CD4-positive, alpha-beta T cell treated with Interleukin-12 subunit alpha and Interleukin-12 subunit beta, for 1 hour (primary cell): Measurements from ENCODE around the gene JPH3.
"Not testable (repeated sequence)": the region's sequence is repeated elsewhere in the genome, so short reads cannot be mapped to it uniquely, and the experiment has no call there.

Source experiments
- DNase-seq: peaks from one replicate; pipeline ENCODE4 v3.0.0-alpha.2; 2020

The JPH3 gene

GRCh38 chr16:87656328-87656727 lies 54.0 kb downstream of the JPH3 start:
- no peak for DNase-seq

- DNase-seq: no peak
These were observed 55.4 kb downstream of the JPH3 start for GRCh38 chr16:87657621-87658192.

DNA sequence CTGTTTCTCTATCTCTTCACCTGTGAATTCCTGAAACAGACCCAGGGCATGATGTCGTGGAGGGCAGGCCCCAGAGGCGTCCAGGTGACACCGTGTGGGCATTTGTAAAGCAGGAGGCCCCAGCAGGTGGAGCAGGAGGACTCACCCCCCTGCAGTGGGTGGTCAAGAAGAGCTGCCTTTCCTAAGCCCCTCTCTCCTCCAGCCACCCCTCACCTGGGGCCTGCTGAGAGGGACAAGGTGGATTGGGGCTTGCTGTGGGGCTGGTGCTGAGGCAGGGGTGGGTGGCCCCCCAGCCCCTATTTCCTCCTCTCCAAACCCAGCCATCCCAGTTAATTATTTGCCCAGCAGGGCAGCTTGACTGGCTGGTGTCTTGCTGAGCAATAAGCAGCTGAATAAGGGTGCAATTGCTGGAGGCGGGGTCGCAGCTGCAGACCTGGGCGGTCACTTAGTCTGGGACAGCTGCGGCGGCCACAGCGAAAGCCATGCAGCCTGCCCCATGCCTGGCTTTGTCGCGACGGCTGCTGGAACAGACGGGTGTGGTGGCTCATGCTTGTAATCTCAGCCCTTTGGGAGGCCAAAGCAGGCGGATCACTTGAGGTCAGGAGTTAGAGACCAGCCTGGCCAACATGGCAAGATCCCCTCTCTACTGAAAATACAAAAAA lies 56.4 kb downstream of the JPH3 start:
- DNase-seq: no peak

GRCh38 chr16:87661561-87661960 lies 59.3 kb downstream of the JPH3 start:
- DNase-seq: peak; percentile 24

- no peak for DNase-seq
These were observed 60.2 kb downstream of the JPH3 start for GRCh38 chr16:87662254-87663204.

DNA sequence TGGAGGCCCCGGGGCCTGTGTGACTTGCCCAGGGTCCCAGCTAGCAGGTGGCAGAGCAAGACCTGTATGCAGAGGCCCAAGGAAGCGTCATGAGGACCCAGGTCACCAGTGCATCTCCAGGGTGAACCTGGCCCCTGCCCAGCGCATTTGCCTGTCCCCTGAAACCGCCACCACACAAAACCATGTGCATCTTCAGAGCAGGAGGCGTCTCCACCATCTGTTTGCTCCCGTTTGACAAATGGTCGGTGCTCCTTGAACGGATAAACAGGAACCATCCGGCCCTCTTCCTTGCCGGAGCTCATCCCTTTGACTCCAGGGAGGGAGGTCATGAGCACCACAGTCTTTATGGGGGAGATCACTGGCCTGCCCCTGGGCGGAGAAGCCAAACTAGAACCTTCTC lies 62.5 kb downstream of the JPH3 start:
- no peak for DNase-seq

GRCh38 chr16:87665193-87665592 lies 62.9 kb downstream of the JPH3 start:
- no peak for DNase-seq

GRCh38 chr16:87666919-87667318 lies 64.6 kb downstream of the JPH3 start:
- DNase-seq: no peak

DNA sequence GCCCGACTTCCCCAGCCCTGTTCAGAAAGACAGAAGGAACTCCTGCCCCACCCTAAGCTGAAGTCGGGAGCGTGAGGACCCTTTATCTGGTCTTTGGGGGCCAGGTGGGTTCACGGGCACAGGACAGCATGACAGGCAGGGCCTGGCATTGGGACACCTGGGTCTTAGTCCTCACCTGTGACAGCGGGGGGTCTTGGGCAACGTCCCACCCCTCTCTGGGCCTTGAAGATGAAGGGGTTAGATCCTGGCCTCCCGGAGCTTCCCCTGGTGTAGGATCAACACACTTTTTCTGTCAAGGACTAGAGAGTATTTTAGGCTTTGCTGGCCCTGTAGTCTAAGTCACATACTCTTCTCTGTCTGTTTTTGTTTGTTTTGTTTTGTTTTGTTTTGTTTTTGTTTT lies 65.1 kb downstream of the JPH3 start:
- no peak for DNase-seq

- no peak for DNase-seq
These were observed 65.6 kb downstream of the JPH3 start for GRCh38 chr16:87667946-87668345.

GRCh38 chr16:87669672-87670071 lies 67.4 kb downstream of the JPH3 start:
- DNase-seq: no peak

DNA sequence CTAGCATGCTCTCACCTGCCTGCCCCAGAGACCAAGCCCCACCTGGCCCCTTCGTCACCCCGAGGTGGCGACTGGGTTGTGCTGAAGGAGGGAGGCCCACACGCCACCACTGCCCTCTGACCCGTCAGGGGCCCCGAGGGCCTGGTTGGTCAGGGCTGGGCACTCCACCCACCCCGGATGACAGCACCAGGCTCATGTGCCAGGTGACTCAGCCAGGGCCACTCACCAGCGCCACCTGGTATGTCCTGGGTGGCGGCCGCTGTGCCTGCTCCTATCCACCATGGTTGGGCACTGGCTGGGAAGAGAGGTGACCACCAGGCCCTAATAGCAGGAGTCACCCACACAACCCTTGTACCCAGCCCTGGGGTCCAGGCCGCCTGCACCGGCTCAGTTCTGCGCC lies 68.9 kb downstream of the JPH3 start:
- no peak for DNase-seq

DNA sequence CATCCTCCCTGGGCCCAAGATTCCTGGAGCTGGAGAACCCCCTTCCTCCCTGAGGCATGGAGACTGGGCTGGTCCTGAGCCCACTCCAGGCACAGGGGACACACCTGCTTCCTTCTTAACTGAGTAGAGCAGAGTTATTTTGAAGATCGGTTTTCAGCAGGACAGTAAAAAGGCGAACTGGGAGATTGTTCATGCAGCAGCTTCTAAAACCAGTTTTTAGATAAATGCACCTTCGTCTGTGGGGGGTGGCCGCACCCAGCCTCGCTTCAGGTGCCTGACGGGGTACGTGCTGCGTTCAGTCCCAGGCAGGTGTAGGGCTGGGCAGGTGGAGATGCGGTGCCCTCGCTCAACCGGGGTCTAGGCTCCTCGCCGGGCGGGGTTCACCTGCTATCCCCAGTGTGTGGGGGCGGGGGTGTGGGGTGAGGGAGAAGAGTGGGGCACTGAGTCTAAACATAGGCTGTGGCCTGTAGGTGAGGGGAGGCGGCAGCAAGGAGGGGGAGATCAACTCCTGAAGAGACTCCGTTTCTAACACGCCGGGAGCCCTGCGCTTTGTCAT lies 69.5 kb downstream of the JPH3 start:
- no peak for DNase-seq

DNA sequence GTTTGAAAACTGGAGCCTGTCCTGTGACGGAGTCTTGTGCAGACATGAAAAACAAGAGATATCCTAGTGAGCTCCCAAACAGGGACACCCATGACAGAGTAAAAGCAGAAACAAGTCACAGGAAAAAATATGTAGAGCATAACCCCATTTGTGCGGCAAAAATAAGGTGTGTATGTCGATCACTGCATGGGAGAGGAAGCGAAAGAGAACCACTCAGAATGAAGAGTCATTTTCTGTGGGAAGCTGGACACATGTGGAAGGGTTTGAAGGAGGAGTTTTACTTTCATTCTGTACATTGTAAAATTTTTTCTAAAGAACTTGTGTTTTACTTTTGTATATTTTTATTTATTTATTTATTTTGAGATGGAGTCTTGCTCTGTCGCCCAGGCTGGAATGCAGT lies 72.1 kb downstream of the JPH3 start:
- DNase-seq: no peak

GRCh38 chr16:87675111-87675719 lies 72.9 kb downstream of the JPH3 start:
- DNase-seq: no peak

- DNase-seq: no peak
These were observed 75.5 kb downstream of the JPH3 start for GRCh38 chr16:87677830-87678229.

DNA sequence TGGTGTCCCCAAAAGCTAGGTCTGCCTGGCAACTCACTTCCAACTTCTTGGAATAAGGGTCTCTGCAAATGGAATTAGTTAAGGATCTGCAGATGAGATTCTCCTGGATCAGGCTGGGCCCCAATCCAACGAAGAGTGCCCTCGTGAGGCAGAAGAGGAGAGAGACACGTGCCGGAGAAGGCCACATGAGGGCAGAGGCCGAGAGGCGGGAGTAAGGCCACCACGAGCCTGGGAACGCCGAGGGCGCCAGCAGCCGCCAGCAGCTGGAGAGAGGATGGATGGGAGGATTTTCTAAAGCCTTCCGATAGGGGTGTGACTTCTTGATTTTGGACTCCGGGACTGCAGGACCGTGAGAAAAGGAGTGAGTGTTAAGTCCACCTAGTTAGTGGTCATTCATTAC lies 76.3 kb downstream of the JPH3 start:
- DNase-seq: no peak

GRCh38 chr16:87679593-87680271 lies 77.4 kb downstream of the JPH3 start:
- DNase-seq: no peak

GRCh38 chr16:87680272-87680644 lies 78.0 kb downstream of the JPH3 start:
- no peak for DNase-seq

DNA sequence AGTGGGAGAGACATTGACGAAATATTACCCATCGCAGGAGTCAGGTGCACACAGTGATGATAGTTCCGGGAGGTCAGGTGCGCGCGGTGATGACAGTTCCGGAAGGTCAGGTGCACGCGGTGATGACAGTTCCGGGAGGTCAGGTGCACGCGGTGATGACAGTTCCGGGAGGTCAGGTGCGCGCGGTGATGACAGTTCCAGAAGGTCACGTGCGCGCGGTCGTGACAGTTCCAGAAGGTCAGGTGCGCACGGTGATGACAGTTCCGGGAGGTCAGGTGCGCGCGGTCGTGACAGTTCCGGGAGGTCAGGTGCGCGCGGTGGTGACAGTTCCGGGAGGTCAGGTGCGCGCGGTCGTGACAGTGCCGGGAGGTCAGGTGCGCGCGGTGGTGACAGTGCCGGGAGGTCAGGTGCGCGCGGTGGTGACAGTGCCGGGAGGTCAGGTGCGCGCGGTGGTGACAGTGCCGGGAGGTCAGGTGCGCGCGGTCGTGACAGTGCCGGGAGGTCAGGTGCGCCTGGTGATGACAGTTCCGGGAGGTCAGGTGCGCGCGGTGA lies 78.8 kb downstream of the JPH3 start:
- DNase-seq: not testable (repeated sequence)

GRCh38 chr16:87681981-87682570 lies 79.8 kb downstream of the JPH3 start:
- DNase-seq: no peak

DNA sequence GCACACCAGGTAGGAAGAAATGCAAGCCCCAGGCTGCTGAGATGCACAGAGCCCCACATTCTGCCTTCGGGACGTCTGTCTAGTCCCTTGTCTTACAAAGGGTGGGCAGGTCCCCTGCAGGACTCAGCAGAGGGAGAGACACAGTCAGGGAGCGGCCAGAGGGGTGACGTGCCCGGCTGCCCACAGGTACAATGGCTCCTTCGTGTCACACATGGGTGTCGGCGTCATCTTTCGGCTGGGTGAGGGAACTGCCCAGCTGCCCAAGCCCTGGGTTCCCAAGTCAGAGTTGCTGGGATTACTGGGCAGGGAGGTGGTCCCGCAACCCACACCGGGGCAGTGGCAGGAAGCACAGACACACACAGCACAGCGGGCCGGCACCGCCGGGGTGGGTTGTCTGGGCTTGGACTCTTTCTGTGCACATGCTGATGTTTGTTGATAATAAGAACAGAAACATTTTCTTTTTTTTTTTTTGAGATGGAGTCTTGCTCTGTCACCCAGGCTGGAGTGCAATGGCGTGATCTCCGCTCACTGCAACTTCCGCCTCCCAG lies 80.6 kb downstream of the JPH3 start:
- DNase-seq: no peak
